Measurements from ENCODE around the gene WBP2NL. TPM values are rescaled to one million over a fixed set of nuclear protein-coding genes. Genes with fewer than 3 reads are reported as not detected.

Gene WBP2NL
- total and polyA plus RNA-seq, 2 donors (not counting 1 experiment from before 2014, with no cell fraction given): 1.6 to 10.4 TPM

GRCh38 chr22:41989246-41989645 lies 9.3 kb upstream of the WBP2NL start:
- Histone ChIP-seq H3K9ac (ENCODE audit: low read length) (no peak overlapping the region), H3K27me3 (replicated peaks in 1 of 4; ENCODE audit: control extremely low read depth in 1 of 4, control insufficient read depth in 3 of 4, insufficient read depth in 4 of 4, low read length in 3 of 4) (peaks cover 0 to 6% (median 0%) of the 10 kb centered on the region in 4 experiments), H3K36me3 (replicated peaks in 1 of 2; ENCODE audit: control extremely low read depth in 1 of 2, control insufficient read depth in 1 of 2, extremely low read depth in 1 of 2, insufficient read depth in 2 of 2, low read length in 1 of 2) (no peaks in the 10 kb centered on the region), H3K4me3 (ENCODE audit: control extremely low read depth in 1 of 5, extremely low read depth in 1 of 5, insufficient read depth in 1 of 5, low read depth in 2 of 5, low read length in 4 of 5) (no peak overlapping the region), H3K27ac (ENCODE audit: low read length in 2 of 2) (no peak overlapping the region), H3K4me2 (replicated peaks; ENCODE audit: low read depth, low read length, poor library complexity, severe bottlenecking) (no peak overlapping the region), H3K9me3 (ENCODE audit: control extremely low read depth in 1 of 3, control insufficient read depth in 2 of 3, insufficient read depth in 1 of 3, low read length in 2 of 3) (no peaks in the 10 kb centered on the region), H3K79me2 (ENCODE audit: control insufficient read depth, insufficient read depth, low read length) (no peaks in the 10 kb centered on the region), H3K4me1 (ENCODE audit: control insufficient read depth in 2 of 2, insufficient read depth in 2 of 2, low read length in 2 of 2) (no peaks in the 10 kb centered on the region), H4K20me1 (ENCODE audit: control insufficient read depth, insufficient read depth, low read length, poor library complexity, severe bottlenecking) (no peaks in the 10 kb centered on the region), H2AFZ (ENCODE audit: insufficient read depth, low read depth, low read length, poor library complexity, severe bottlenecking) (no peak overlapping the region)
- peaks cover 25% of the 10 kb centered on the region for H3K27me3 Mint-ChIP-seq
- DNase-seq: no peak
- no peaks in the 10 kb centered on the region for H3K4me1 Mint-ChIP-seq
- ChIA-PET CTCF (interaction anchor here (0.6 to 0.7 kb wide), 2 partner anchors 11 to 51 kb away, joined by 3 read pairs; no protein-coding TSS in a partner anchor), POLR2A (no interaction called here)
- no peak for ATAC-seq (ENCODE audit: low read depth)
- no peaks in the 10 kb centered on the region for H3K9me3 Mint-ChIP-seq (ENCODE audit: insufficient read depth)
- H3K4me3 Mint-ChIP-seq: no peak overlapping the region
- H3K27ac Mint-ChIP-seq: no peak overlapping the region
- TF ChIP-seq, protein P1, sequence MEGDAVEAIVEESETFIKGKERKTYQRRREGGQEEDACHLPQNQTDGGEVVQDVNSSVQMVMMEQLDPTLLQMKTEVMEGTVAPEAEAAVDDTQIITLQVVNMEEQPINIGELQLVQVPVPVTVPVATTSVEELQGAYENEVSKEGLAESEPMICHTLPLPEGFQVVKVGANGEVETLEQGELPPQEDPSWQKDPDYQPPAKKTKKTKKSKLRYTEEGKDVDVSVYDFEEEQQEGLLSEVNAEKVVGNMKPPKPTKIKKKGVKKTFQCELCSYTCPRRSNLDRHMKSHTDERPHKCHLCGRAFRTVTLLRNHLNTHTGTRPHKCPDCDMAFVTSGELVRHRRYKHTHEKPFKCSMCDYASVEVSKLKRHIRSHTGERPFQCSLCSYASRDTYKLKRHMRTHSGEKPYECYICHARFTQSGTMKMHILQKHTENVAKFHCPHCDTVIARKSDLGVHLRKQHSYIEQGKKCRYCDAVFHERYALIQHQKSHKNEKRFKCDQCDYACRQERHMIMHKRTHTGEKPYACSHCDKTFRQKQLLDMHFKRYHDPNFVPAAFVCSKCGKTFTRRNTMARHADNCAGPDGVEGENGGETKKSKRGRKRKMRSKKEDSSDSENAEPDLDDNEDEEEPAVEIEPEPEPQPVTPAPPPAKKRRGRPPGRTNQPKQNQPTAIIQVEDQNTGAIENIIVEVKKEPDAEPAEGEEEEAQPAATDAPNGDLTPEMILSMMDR (IDR thresholded peaks at IDR 0.05): no peak
- no peak for TF ChIP-seq EZH2 (IDR thresholded peaks at IDR 0.05; ENCODE audit: borderline replicate concordance, insufficient read depth, low read depth, low read length, poor library complexity, severe bottlenecking)
- intact Hi-C loops (cut with micrococcal nuclease): no loop called here
- WGBS (ENCODE audit: insufficient coverage): 87% methylated on average over 4 of the region's 4 CpGs

- TF ChIP-seq, protein P1 (IDR thresholded peaks at IDR 0.05): no peak
- TF ChIP-seq EZH2 (IDR thresholded peaks at IDR 0.05; ENCODE audit: borderline replicate concordance, insufficient read depth, low read depth, low read length, poor library complexity, severe bottlenecking): no peak
- no peak for DNase-seq
- ChIA-PET CTCF (interaction anchor here (0.8 kb wide), 1 partner anchor 24 kb away, joined by 4 read pairs; no protein-coding TSS in a partner anchor), POLR2A (interaction anchor here (0.6 to 0.7 kb wide), 2 partner anchors 372 to 1129 kb away, joined by 4 to 8 read pairs; no protein-coding TSS in a partner anchor)
- intact Hi-C loops (cut with micrococcal nuclease): no loop called here
- no peak overlapping the region for H3K9ac ChIP-seq (ENCODE audit: low read length)
- WGBS (ENCODE audit: insufficient coverage): 97% methylated on average over 5 of the region's 7 CpGs
- H3K36me3 ChIP-seq (replicated peaks in 1 of 2; ENCODE audit: control extremely low read depth in 1 of 2, control insufficient read depth in 1 of 2, extremely low read depth in 1 of 2, insufficient read depth in 2 of 2, low read length in 1 of 2): no peaks in the 10 kb centered on the region
- no peak overlapping the region for H2AFZ ChIP-seq (ENCODE audit: insufficient read depth, low read depth, low read length, poor library complexity, severe bottlenecking)
- Mint-ChIP-seq H3K4me1 (no peaks in the 10 kb centered on the region), H3K4me3 (no peak overlapping the region), H3K27me3 (peaks cover 17% of the 10 kb centered on the region), H3K9me3 (ENCODE audit: insufficient read depth) (no peaks in the 10 kb centered on the region), H3K27ac (no peak overlapping the region)
- H3K4me1 ChIP-seq (ENCODE audit: control insufficient read depth in 2 of 2, insufficient read depth in 2 of 2, low read length in 2 of 2): no peaks in the 10 kb centered on the region
- no peaks in the 10 kb centered on the region for H3K9me3 ChIP-seq (ENCODE audit: control extremely low read depth in 1 of 3, control insufficient read depth in 2 of 3, insufficient read depth in 1 of 3, low read length in 2 of 3)
- peaks cover 0 to 4% (median 0%) of the 10 kb centered on the region in 4 experiments for H3K27me3 ChIP-seq (replicated peaks in 1 of 4; ENCODE audit: control extremely low read depth in 1 of 4, control insufficient read depth in 3 of 4, insufficient read depth in 4 of 4, low read length in 3 of 4)
- H3K79me2 ChIP-seq (ENCODE audit: control insufficient read depth, insufficient read depth, low read length): no peaks in the 10 kb centered on the region
- no peak overlapping the region for H3K4me2 ChIP-seq (replicated peaks; ENCODE audit: low read depth, low read length, poor library complexity, severe bottlenecking)
- no peak overlapping the region for H3K4me3 ChIP-seq (ENCODE audit: control extremely low read depth in 1 of 5, extremely low read depth in 1 of 5, insufficient read depth in 1 of 5, low read depth in 2 of 5, low read length in 4 of 5)
- H3K27ac ChIP-seq (ENCODE audit: low read length in 2 of 2): no peak overlapping the region
- ATAC-seq (ENCODE audit: low read depth): no peak
- H4K20me1 ChIP-seq (ENCODE audit: control insufficient read depth, insufficient read depth, low read length, poor library complexity, severe bottlenecking): no peaks in the 10 kb centered on the region
Observed at GRCh38 chr22:41991111-41991510, 7.5 kb upstream of the WBP2NL start.

Data from B cell (primary cell).